ENCODE measurements around the gene STN1. TPM values are rescaled to one million over a fixed set of nuclear protein-coding genes. Genes with fewer than 3 reads are reported as not detected.

Gene STN1
- total and polyA plus RNA-seq, 9 of the 15 experiments (the other 6 are each of a cell fraction or from before 2014, with no cell fraction given), result 9.1 to 19.6 (median 13.8) TPM

GRCh38 chr10:103918053-103918846 lies at the start of gene STN1 (continued):
- TF ChIP-seq EP300 (IDR thresholded peaks at IDR 0.05; ENCODE audit: low read length) (peak; percentile 46; the same call in 1 of the 2 replicates), SRSF7 (optimal IDR thresholded peaks at IDR 0.05; ENCODE audit: low read depth, low read length) (no peak), MECOM (CRISPR knock-in tag; IDR thresholded peaks at IDR 0.05) (no peak), ZNF609 (CRISPR knock-in tag; IDR thresholded peaks at IDR 0.05; ENCODE audit: borderline replicate concordance) (no peak), E2F3 (CRISPR knock-in tag; IDR thresholded peaks at IDR 0.05) (no peak), PPARD (CRISPR knock-in tag; IDR thresholded peaks at IDR 0.05) (no peak), FOXM1 (IDR thresholded peaks at IDR 0.05; ENCODE audit: low read depth) (0 out of 2 replicates have a peak, but pooled peaks have one; percentile 34), FOXM1 (CRISPR knock-in tag; IDR thresholded peaks at IDR 0.05; ENCODE audit: low read depth) (no peak), ELF2 (CRISPR knock-in tag; IDR thresholded peaks at IDR 0.05) (0 out of 2 replicates have a peak, but pooled peaks have one; percentile 24), GATA2 (CRISPR knock-in tag; IDR thresholded peaks at IDR 0.05) (peak; percentile 8; the same call in 1 of the 2 replicates), CTBP1 (IDR thresholded peaks at IDR 0.05; ENCODE audit: borderline replicate concordance) (peak; percentile 60; the same call in 1 of the 2 replicates), TCF7 (IDR thresholded peaks at IDR 0.05; ENCODE audit: borderline replicate concordance) (no peak), ZNF232 (CRISPR knock-in tag; IDR thresholded peaks at IDR 0.05) (no peak), CREB1 (IDR thresholded peaks at IDR 0.05) (no peak), CREB1 (CRISPR knock-in tag; IDR thresholded peaks at IDR 0.05) (no peak), POLR2H (tag; IDR thresholded peaks at IDR 0.05; ENCODE audit: low read depth) (peak; percentile 77), MAZ (CRISPR knock-in tag; conservative IDR thresholded peaks at IDR 0.05 in 1 of 2, IDR thresholded peaks at IDR 0.05 in 1 of 2) (peak; percentile 38 to 86; a peak in 3 of 4 replicates)
- TF ChIP-seq, protein P1, sequence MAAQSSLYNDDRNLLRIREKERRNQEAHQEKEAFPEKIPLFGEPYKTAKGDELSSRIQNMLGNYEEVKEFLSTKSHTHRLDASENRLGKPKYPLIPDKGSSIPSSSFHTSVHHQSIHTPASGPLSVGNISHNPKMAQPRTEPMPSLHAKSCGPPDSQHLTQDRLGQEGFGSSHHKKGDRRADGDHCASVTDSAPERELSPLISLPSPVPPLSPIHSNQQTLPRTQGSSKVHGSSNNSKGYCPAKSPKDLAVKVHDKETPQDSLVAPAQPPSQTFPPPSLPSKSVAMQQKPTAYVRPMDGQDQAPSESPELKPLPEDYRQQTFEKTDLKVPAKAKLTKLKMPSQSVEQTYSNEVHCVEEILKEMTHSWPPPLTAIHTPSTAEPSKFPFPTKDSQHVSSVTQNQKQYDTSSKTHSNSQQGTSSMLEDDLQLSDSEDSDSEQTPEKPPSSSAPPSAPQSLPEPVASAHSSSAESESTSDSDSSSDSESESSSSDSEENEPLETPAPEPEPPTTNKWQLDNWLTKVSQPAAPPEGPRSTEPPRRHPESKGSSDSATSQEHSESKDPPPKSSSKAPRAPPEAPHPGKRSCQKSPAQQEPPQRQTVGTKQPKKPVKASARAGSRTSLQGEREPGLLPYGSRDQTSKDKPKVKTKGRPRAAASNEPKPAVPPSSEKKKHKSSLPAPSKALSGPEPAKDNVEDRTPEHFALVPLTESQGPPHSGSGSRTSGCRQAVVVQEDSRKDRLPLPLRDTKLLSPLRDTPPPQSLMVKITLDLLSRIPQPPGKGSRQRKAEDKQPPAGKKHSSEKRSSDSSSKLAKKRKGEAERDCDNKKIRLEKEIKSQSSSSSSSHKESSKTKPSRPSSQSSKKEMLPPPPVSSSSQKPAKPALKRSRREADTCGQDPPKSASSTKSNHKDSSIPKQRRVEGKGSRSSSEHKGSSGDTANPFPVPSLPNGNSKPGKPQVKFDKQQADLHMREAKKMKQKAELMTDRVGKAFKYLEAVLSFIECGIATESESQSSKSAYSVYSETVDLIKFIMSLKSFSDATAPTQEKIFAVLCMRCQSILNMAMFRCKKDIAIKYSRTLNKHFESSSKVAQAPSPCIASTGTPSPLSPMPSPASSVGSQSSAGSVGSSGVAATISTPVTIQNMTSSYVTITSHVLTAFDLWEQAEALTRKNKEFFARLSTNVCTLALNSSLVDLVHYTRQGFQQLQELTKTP (IDR thresholded peaks at IDR 0.05; ENCODE audit: low read depth in 1 of 2, partially characterized antibody in 2 of 2), result no peak

Data from K562 (cell line).